Measurements from ENCODE around the gene OR2A5. TPM values are rescaled to one million over a fixed set of nuclear protein-coding genes. Genes with fewer than 3 reads are reported as not detected.

OR2A5 gene
- total and polyA plus RNA-seq, 2 of the 8 experiments (the other 6 are each of a cell fraction or from before 2014, with no cell fraction given) = not detected

DNA sequence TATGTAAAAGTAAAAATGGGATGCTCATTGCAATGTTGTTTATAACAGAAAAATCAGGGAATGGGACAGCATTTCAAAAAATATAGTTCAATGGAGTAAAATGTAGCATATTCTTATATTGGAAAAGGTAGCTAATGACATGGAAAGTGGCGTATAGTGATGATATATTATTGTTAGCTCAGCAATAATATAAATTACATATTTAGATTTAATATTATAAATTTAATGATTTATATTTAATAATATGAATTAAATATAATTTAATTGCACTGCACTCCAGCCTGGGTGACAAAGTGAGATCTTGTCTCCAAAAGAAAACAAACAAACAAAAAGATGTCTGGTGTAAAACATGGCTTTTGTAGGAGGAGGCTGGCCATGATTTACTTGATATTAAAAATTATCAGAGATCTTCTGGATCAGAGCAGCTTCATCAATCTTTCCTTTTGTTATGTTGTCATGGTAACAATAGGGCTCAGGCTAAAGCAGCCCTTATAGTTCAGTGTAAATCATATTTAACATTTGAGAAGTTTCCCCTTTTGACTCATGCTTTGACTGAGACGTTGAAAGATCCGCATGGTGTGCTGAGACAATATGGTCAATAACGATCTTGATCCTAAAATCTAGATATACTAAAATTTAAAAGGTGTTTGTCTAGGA is 25.4 kb upstream of the OR2A5 start (continued):
- TF ChIP-seq, protein P1, sequence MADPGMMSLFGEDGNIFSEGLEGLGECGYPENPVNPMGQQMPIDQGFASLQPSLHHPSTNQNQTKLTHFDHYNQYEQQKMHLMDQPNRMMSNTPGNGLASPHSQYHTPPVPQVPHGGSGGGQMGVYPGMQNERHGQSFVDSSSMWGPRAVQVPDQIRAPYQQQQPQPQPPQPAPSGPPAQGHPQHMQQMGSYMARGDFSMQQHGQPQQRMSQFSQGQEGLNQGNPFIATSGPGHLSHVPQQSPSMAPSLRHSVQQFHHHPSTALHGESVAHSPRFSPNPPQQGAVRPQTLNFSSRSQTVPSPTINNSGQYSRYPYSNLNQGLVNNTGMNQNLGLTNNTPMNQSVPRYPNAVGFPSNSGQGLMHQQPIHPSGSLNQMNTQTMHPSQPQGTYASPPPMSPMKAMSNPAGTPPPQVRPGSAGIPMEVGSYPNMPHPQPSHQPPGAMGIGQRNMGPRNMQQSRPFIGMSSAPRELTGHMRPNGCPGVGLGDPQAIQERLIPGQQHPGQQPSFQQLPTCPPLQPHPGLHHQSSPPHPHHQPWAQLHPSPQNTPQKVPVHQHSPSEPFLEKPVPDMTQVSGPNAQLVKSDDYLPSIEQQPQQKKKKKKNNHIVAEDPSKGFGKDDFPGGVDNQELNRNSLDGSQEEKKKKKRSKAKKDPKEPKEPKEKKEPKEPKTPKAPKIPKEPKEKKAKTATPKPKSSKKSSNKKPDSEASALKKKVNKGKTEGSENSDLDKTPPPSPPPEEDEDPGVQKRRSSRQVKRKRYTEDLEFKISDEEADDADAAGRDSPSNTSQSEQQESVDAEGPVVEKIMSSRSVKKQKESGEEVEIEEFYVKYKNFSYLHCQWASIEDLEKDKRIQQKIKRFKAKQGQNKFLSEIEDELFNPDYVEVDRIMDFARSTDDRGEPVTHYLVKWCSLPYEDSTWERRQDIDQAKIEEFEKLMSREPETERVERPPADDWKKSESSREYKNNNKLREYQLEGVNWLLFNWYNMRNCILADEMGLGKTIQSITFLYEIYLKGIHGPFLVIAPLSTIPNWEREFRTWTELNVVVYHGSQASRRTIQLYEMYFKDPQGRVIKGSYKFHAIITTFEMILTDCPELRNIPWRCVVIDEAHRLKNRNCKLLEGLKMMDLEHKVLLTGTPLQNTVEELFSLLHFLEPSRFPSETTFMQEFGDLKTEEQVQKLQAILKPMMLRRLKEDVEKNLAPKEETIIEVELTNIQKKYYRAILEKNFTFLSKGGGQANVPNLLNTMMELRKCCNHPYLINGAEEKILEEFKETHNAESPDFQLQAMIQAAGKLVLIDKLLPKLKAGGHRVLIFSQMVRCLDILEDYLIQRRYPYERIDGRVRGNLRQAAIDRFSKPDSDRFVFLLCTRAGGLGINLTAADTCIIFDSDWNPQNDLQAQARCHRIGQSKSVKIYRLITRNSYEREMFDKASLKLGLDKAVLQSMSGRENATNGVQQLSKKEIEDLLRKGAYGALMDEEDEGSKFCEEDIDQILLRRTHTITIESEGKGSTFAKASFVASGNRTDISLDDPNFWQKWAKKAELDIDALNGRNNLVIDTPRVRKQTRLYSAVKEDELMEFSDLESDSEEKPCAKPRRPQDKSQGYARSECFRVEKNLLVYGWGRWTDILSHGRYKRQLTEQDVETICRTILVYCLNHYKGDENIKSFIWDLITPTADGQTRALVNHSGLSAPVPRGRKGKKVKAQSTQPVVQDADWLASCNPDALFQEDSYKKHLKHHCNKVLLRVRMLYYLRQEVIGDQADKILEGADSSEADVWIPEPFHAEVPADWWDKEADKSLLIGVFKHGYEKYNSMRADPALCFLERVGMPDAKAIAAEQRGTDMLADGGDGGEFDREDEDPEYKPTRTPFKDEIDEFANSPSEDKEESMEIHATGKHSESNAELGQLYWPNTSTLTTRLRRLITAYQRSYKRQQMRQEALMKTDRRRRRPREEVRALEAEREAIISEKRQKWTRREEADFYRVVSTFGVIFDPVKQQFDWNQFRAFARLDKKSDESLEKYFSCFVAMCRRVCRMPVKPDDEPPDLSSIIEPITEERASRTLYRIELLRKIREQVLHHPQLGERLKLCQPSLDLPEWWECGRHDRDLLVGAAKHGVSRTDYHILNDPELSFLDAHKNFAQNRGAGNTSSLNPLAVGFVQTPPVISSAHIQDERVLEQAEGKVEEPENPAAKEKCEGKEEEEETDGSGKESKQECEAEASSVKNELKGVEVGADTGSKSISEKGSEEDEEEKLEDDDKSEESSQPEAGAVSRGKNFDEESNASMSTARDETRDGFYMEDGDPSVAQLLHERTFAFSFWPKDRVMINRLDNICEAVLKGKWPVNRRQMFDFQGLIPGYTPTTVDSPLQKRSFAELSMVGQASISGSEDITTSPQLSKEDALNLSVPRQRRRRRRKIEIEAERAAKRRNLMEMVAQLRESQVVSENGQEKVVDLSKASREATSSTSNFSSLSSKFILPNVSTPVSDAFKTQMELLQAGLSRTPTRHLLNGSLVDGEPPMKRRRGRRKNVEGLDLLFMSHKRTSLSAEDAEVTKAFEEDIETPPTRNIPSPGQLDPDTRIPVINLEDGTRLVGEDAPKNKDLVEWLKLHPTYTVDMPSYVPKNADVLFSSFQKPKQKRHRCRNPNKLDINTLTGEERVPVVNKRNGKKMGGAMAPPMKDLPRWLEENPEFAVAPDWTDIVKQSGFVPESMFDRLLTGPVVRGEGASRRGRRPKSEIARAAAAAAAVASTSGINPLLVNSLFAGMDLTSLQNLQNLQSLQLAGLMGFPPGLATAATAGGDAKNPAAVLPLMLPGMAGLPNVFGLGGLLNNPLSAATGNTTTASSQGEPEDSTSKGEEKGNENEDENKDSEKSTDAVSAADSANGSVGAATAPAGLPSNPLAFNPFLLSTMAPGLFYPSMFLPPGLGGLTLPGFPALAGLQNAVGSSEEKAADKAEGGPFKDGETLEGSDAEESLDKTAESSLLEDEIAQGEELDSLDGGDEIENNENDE (IDR thresholded peaks at IDR 0.05; ENCODE audit: insufficient replicate concordance, low read length) = no peak
- TF ChIP-seq, protein P2, sequence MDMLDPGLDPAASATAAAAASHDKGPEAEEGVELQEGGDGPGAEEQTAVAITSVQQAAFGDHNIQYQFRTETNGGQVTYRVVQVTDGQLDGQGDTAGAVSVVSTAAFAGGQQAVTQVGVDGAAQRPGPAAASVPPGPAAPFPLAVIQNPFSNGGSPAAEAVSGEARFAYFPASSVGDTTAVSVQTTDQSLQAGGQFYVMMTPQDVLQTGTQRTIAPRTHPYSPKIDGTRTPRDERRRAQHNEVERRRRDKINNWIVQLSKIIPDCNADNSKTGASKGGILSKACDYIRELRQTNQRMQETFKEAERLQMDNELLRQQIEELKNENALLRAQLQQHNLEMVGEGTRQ (IDR thresholded peaks at IDR 0.05; ENCODE audit: low read length) = no peak

Measured in H1 (cell line).